Transverse colon (tissue), 4 donors: ENCODE measurements around the gene GALNT5.
A peak's percentile ranks its signal among the peaks of the same experiment; 100 is the strongest.

Experiments used
- CTCF ChIP-seq, 5 experiments: fragments of 200-600 bp in 3 of 5; fragments of 450-650 bp in 2 of 5; sonication (generic) in 3 of 5; IDR thresholded peaks; 1 replicate in 2 of 5; 2 replicates in 3 of 5; pipeline ENCODE4 v1.5.1; 2016 to 2017; ENCODE audit warnings: antibody characterized with exemption in 5 of 5, inconsistent platforms in 3 of 5, mild to moderate bottlenecking in 2 of 5, moderate library complexity in 1 of 5
- POLR2A ChIP-seq: fragments of 450-650 bp; IDR thresholded peaks from one replicate; pipeline ENCODE4 v1.6.1; 2016; ENCODE audit warnings: antibody characterized with exemption, mild to moderate bottlenecking, moderate library complexity
- POLR2AphosphoS5 ChIP-seq, 3 donors: sonication (generic); formaldehyde crosslinking; IDR thresholded peaks; one replicate each; pipeline ENCODE4 v1.6.1; 2016; ENCODE audit warnings: antibody characterized with exemption in 3 of 3

GRCh38 chr2:157261199-157261782 lies 3.8 kb downstream of the GALNT5 start:
- TF ChIP-seq CTCF (IDR thresholded peaks at IDR 0.05) = peak in 1 of 5 experiments; percentile 27
- peak; percentile 71 for TF ChIP-seq POLR2A
- peak; percentile 69 to 87 (median 81) for TF ChIP-seq POLR2AphosphoS5 (IDR thresholded peaks at IDR 0.05)
